ENCODE measurements around the gene CFAP20DC. TPM values are rescaled to one million over a fixed set of nuclear protein-coding genes. Genes with fewer than 3 reads are reported as not detected.

The CFAP20DC gene
- total and polyA plus RNA-seq, 2 experiments from 2014 or later = 7.4 to 11.4 TPM

- no peak for TF ChIP-seq CTCF (conservative IDR thresholded peaks at IDR 0.05; ENCODE audit: low read depth in 2 of 2)
- no peak for TF ChIP-seq JUNB (IDR thresholded peaks at IDR 0.05; ENCODE audit: unreplicated experiment)
- TF ChIP-seq NANOG (IDR thresholded peaks at IDR 0.05; ENCODE audit: borderline replicate concordance) = no peak
- no peak for TF ChIP-seq CREB1 (CRISPR knock-in tag; IDR thresholded peaks at IDR 0.05; ENCODE audit: low read depth)
- no peak for TF ChIP-seq STAT1 (IDR thresholded peaks at IDR 0.05; ENCODE audit: unreplicated experiment)
Observed at GRCh38 chr3:58724336-58724735, 325.5 kb downstream of the CFAP20DC start (continued).

- no peaks in the 10 kb centered on the region for H3K27me3 ChIP-seq (ENCODE audit: insufficient read depth)
- no peaks in the 10 kb centered on the region for H3F3A ChIP-seq (replicated peaks; ENCODE audit: low read depth)
- no peaks in the 10 kb centered on the region for H3K4me1 ChIP-seq (ENCODE audit: insufficient read depth)
- TF ChIP-seq REST (IDR thresholded peaks at IDR 0.05; ENCODE audit: unreplicated experiment) = no peak
- no peak for TF ChIP-seq ZNF462 (CRISPR knock-in tag; IDR thresholded peaks at IDR 0.05)
- TF ChIP-seq ZNF114 (CRISPR knock-in tag; IDR thresholded peaks at IDR 0.05) = no peak
- TF ChIP-seq STAT1 (IDR thresholded peaks at IDR 0.05; ENCODE audit: unreplicated experiment) = no peak
- TF ChIP-seq JUNB (IDR thresholded peaks at IDR 0.05; ENCODE audit: unreplicated experiment) = no peak
- no peak for TF ChIP-seq NANOG (IDR thresholded peaks at IDR 0.05; ENCODE audit: borderline replicate concordance)
- TF ChIP-seq ZNF331 (CRISPR knock-in tag; IDR thresholded peaks at IDR 0.05; ENCODE audit: low read depth) = no peak
- Mint-ChIP-seq H3K36me3 (ENCODE audit: low read depth) (no peaks in the 10 kb centered on the region), H3K4me1 (peaks cover 4% of the 10 kb centered on the region; the same call in 2 of the 3 replicates), H3K4me3 (no peak overlapping the region), H3K9me3 (no peaks in the 10 kb centered on the region), H3K27ac (no peak overlapping the region), H3K27me3 (ENCODE audit: insufficient read depth, low read depth, poor library complexity) (peaks cover 3% of the 10 kb centered on the region)
- no peaks in the 10 kb centered on the region for H3K79me2 ChIP-seq (replicated peaks; ENCODE audit: insufficient read depth)
- no peak for DNase-seq (ENCODE audit: low spot score)
- H2AFZ ChIP-seq = no peak overlapping the region
- no peaks in the 10 kb centered on the region for H3K36me3 ChIP-seq (ENCODE audit: insufficient read depth)
- H3K4me2 ChIP-seq = no peak overlapping the region
- no peak for ATAC-seq
- H3K27ac ChIP-seq (ENCODE audit: low read depth) = no peak overlapping the region
- no peaks in the 10 kb centered on the region for H3K9me2 ChIP-seq (ENCODE audit: insufficient read depth)
- H4K20me1 ChIP-seq (replicated peaks; ENCODE audit: insufficient read depth) = no peaks in the 10 kb centered on the region
- no peak overlapping the region for H3K4me3 ChIP-seq
Observed at GRCh38 chr3:58723173-58723572, 326.7 kb downstream of the CFAP20DC start.
